Stimulated activated CD8-positive, alpha-beta memory T cell treated with anti-CD3 and anti-CD28 coated beads, Interleukin-12 subunit alpha, Interleukin-12 subunit beta, amount 100 ng/mL, for 24 hours (primary cell): ENCODE measurements around the gene RCCD1.

Experiments
- DNase-seq: peaks from one replicate; pipeline ENCODE4 v3.0.0-alpha.2; 2020; ENCODE audit errors: extremely low read depth

Gene RCCD1

GRCh38 chr15:90942354-90943120 is 12.1 kb upstream of the RCCD1 start:
- no peak for DNase-seq

GRCh38 chr15:90945091-90945490 is 9.6 kb upstream of the RCCD1 start:
- no peak for DNase-seq

- DNase-seq = no peak
These were observed 8.1 kb upstream of the RCCD1 start for GRCh38 chr15:90946538-90946937.

GRCh38 chr15:90946941-90947576 is 7.6 kb upstream of the RCCD1 start:
- no peak for DNase-seq

- DNase-seq = no peak
These were observed 6.9 kb upstream of the RCCD1 start for GRCh38 chr15:90947577-90948357.

GRCh38 chr15:90948506-90948905 is 6.2 kb upstream of the RCCD1 start:
- no peak for DNase-seq

- DNase-seq = no peak
These were observed 4.6 kb upstream of the RCCD1 start for GRCh38 chr15:90949979-90950675.

- no peak for DNase-seq
These were observed 4.0 kb upstream of the RCCD1 start for GRCh38 chr15:90950676-90951075.

GRCh38 chr15:90952901-90953677 is 1.6 kb upstream of the RCCD1 start:
- DNase-seq = no peak

- DNase-seq = no peak
These were observed 555 bp upstream of the RCCD1 start for GRCh38 chr15:90953947-90954711.

GRCh38 chr15:90955624-90956273 is 1.1 kb downstream of the RCCD1 start:
- no peak for DNase-seq

- DNase-seq = peak; percentile 24
These were observed 1.8 kb downstream of the RCCD1 start for GRCh38 chr15:90956274-90957030.

- no peak for DNase-seq
These were observed 2.5 kb downstream of the RCCD1 start for GRCh38 chr15:90957031-90957790.

GRCh38 chr15:90957791-90958190 is 3.1 kb downstream of the RCCD1 start:
- DNase-seq = no peak

GRCh38 chr15:90959028-90959595 is 4.4 kb downstream of the RCCD1 start:
- no peak for DNase-seq

- DNase-seq = no peak
These were observed 5.2 kb downstream of the RCCD1 start for GRCh38 chr15:90959894-90960293.

GRCh38 chr15:90960298-90961091 is 5.8 kb downstream of the RCCD1 start:
- no peak for DNase-seq
